Measurements from ENCODE around the gene ANXA7. TPM values are rescaled to one million over a fixed set of nuclear protein-coding genes. Genes with fewer than 3 reads are reported as not detected.
A peak's percentile ranks its signal among the peaks of the same experiment; 100 is the strongest.
"Not testable (repeated sequence)": the region's sequence is repeated elsewhere in the genome, so short reads cannot be mapped to it uniquely, and the experiment has no call there.

The ANXA7 gene
- polyA plus RNA-seq, 2 donors, result 36.7 to 74.4 TPM

- WGBS, 2 donors, result 99 to 100% methylated on average over 3 of the region's 4 CpGs
- not testable (repeated sequence) for H3K4me1 ChIP-seq (ENCODE audit: control insufficient read depth in 2 of 2, insufficient read depth in 2 of 2, low read length in 1 of 2)
Measured at GRCh38 chr10:73394325-73394724, 19.5 kb downstream of the ANXA7 start.

GRCh38 chr10:73388228-73388627 is 25.6 kb downstream of the ANXA7 start:
- 93% methylated on average over 4 of the region's 4 CpGs for WGBS, 2 donors
- H3K36me3 ChIP-seq (ENCODE audit: control insufficient read depth in 2 of 2, insufficient read depth in 2 of 2, low read length in 1 of 2), result peaks cover 11 to 26% of the 10 kb centered on the region in 2 donors
- no peak overlapping the region for H3K4me3 ChIP-seq (ENCODE audit: low read depth in 1 of 2, low read length in 2 of 2)
- H3K27ac ChIP-seq (ENCODE audit: low read depth in 2 of 2, low read length in 1 of 2), result no peak overlapping the region
- no peaks in the 10 kb centered on the region for H3K4me1 ChIP-seq (ENCODE audit: control insufficient read depth in 2 of 2, insufficient read depth in 2 of 2, low read length in 1 of 2)
- H3K27me3 ChIP-seq (ENCODE audit: control insufficient read depth in 1 of 2, insufficient read depth in 2 of 2, low read length in 2 of 2), result no peaks in the 10 kb centered on the region
- no peaks in the 10 kb centered on the region for H3K9me3 ChIP-seq (ENCODE audit: control insufficient read depth in 2 of 2, insufficient read depth in 1 of 2, low read depth in 1 of 2, low read length in 1 of 2)

More at GRCh38 chr10:73394325-73394724, 19.5 kb downstream of the ANXA7 start:
- not testable (repeated sequence) for H3K27ac ChIP-seq (ENCODE audit: low read depth in 2 of 2, low read length in 1 of 2); H3K27me3 ChIP-seq (ENCODE audit: control insufficient read depth in 1 of 2, insufficient read depth in 2 of 2, low read length in 2 of 2); H3K9me3 ChIP-seq (ENCODE audit: control insufficient read depth in 2 of 2, insufficient read depth in 1 of 2, low read depth in 1 of 2, low read length in 1 of 2); H3K4me3 ChIP-seq (ENCODE audit: low read depth in 1 of 2, low read length in 2 of 2)
- H3K36me3 ChIP-seq (ENCODE audit: control insufficient read depth in 2 of 2, insufficient read depth in 2 of 2, low read length in 1 of 2), result peaks cover 2 to 12% of the 10 kb centered on the region in 2 donors

- no peaks in the 10 kb centered on the region for H3K9me3 ChIP-seq (ENCODE audit: control insufficient read depth in 2 of 2, insufficient read depth in 1 of 2, low read depth in 1 of 2, low read length in 1 of 2)
- H3K36me3 ChIP-seq (ENCODE audit: control insufficient read depth in 2 of 2, insufficient read depth in 2 of 2, low read length in 1 of 2), result peaks cover 11 to 31% of the 10 kb centered on the region in 2 donors
- H3K27me3 ChIP-seq (ENCODE audit: control insufficient read depth in 1 of 2, insufficient read depth in 2 of 2, low read length in 2 of 2), result no peaks in the 10 kb centered on the region
- H3K4me3 ChIP-seq (ENCODE audit: low read depth in 1 of 2, low read length in 2 of 2), result no peak overlapping the region
- H3K27ac ChIP-seq (ENCODE audit: low read depth in 2 of 2, low read length in 1 of 2), result no peak overlapping the region
- H3K4me1 ChIP-seq (ENCODE audit: control insufficient read depth in 2 of 2, insufficient read depth in 2 of 2, low read length in 1 of 2), result no peaks in the 10 kb centered on the region
- 93 to 98% methylated on average over 7 of the region's 7 CpGs for WGBS, 2 donors
Measured at GRCh38 chr10:73386583-73386982, 27.3 kb downstream of the ANXA7 start.

GRCh38 chr10:73379064-73379748 is 34.7 kb downstream of the ANXA7 start:
- H3K4me1 ChIP-seq (ENCODE audit: control insufficient read depth in 2 of 2, insufficient read depth in 2 of 2, low read length in 1 of 2), result no peaks in the 10 kb centered on the region
- H3K9me3 ChIP-seq (ENCODE audit: control insufficient read depth in 2 of 2, insufficient read depth in 1 of 2, low read depth in 1 of 2, low read length in 1 of 2), result no peaks in the 10 kb centered on the region
- H3K36me3 ChIP-seq (ENCODE audit: control insufficient read depth in 2 of 2, insufficient read depth in 2 of 2, low read length in 1 of 2), result peaks cover 9 to 12% of the 10 kb centered on the region in 2 donors
- H3K27ac ChIP-seq (ENCODE audit: low read depth in 2 of 2, low read length in 1 of 2), result no peak overlapping the region
- H3K27me3 ChIP-seq (ENCODE audit: control insufficient read depth in 1 of 2, insufficient read depth in 2 of 2, low read length in 2 of 2), result no peaks in the 10 kb centered on the region
- H3K4me3 ChIP-seq (ENCODE audit: low read depth in 1 of 2, low read length in 2 of 2), result no peak overlapping the region
- WGBS, 2 donors, result 70 to 81% methylated on average over 1 of the region's 1 CpG

GRCh38 chr10:73376679-73377078 is 37.2 kb downstream of the ANXA7 start:
- peaks cover 6 to 9% of the 10 kb centered on the region in 2 donors for H3K36me3 ChIP-seq (ENCODE audit: control insufficient read depth in 2 of 2, insufficient read depth in 2 of 2, low read length in 1 of 2)
- no peaks in the 10 kb centered on the region for H3K4me1 ChIP-seq (ENCODE audit: control insufficient read depth in 2 of 2, insufficient read depth in 2 of 2, low read length in 1 of 2)
- H3K27me3 ChIP-seq (ENCODE audit: control insufficient read depth in 1 of 2, insufficient read depth in 2 of 2, low read length in 2 of 2), result no peaks in the 10 kb centered on the region
- H3K4me3 ChIP-seq (ENCODE audit: low read depth in 1 of 2, low read length in 2 of 2), result no peak overlapping the region
- no peak overlapping the region for H3K27ac ChIP-seq (ENCODE audit: low read depth in 2 of 2, low read length in 1 of 2)
- no peaks in the 10 kb centered on the region for H3K9me3 ChIP-seq (ENCODE audit: control insufficient read depth in 2 of 2, insufficient read depth in 1 of 2, low read depth in 1 of 2, low read length in 1 of 2)
- 52 to 55% methylated on average over 3 of the region's 3 CpGs for WGBS, 2 donors

- no peak overlapping the region for H3K27ac ChIP-seq (ENCODE audit: low read depth in 2 of 2, low read length in 1 of 2)
- no peaks in the 10 kb centered on the region for H3K9me3 ChIP-seq (ENCODE audit: control insufficient read depth in 2 of 2, insufficient read depth in 1 of 2, low read depth in 1 of 2, low read length in 1 of 2)
- 90 to 98% methylated on average over 4 of the region's 4 CpGs for WGBS, 2 donors
- no peak overlapping the region for H3K4me3 ChIP-seq (ENCODE audit: low read depth in 1 of 2, low read length in 2 of 2)
- no peaks in the 10 kb centered on the region for H3K27me3 ChIP-seq (ENCODE audit: control insufficient read depth in 1 of 2, insufficient read depth in 2 of 2, low read length in 2 of 2)
- H3K36me3 ChIP-seq (ENCODE audit: control insufficient read depth in 2 of 2, insufficient read depth in 2 of 2, low read length in 1 of 2), result peaks cover 2 to 7% of the 10 kb centered on the region in 2 donors
- H3K4me1 ChIP-seq (ENCODE audit: control insufficient read depth in 2 of 2, insufficient read depth in 2 of 2, low read length in 1 of 2), result no peaks in the 10 kb centered on the region
Measured at GRCh38 chr10:73368238-73368637, 45.6 kb downstream of the ANXA7 start.

GRCh38 chr10:73366381-73367298 is 47.2 kb downstream of the ANXA7 start:
- Histone ChIP-seq H3K9me3 (ENCODE audit: control insufficient read depth in 2 of 2, insufficient read depth in 1 of 2, low read depth in 1 of 2, low read length in 1 of 2) (no peaks in the 10 kb centered on the region), H3K4me3 (ENCODE audit: low read depth in 1 of 2, low read length in 2 of 2) (no peak overlapping the region), H3K4me1 (ENCODE audit: control insufficient read depth in 2 of 2, insufficient read depth in 2 of 2, low read length in 1 of 2) (no peaks in the 10 kb centered on the region), H3K27ac (ENCODE audit: low read depth in 2 of 2, low read length in 1 of 2) (no peak overlapping the region), H3K36me3 (ENCODE audit: control insufficient read depth in 2 of 2, insufficient read depth in 2 of 2, low read length in 1 of 2) (peaks cover 2 to 7% of the 10 kb centered on the region in 2 donors), H3K27me3 (ENCODE audit: control insufficient read depth in 1 of 2, insufficient read depth in 2 of 2, low read length in 2 of 2) (no peaks in the 10 kb centered on the region)
- 88 to 89% methylated on average over 6 of the region's 6 CpGs for WGBS, 2 donors

GRCh38 chr10:73364964-73365363 is 48.9 kb downstream of the ANXA7 start:
- Histone ChIP-seq H3K4me3 (ENCODE audit: low read depth in 1 of 2, low read length in 2 of 2) (no peak overlapping the region), H3K27ac (ENCODE audit: low read depth in 2 of 2, low read length in 1 of 2) (no peak overlapping the region), H3K4me1 (ENCODE audit: control insufficient read depth in 2 of 2, insufficient read depth in 2 of 2, low read length in 1 of 2) (no peaks in the 10 kb centered on the region), H3K27me3 (ENCODE audit: control insufficient read depth in 1 of 2, insufficient read depth in 2 of 2, low read length in 2 of 2) (no peaks in the 10 kb centered on the region), H3K9me3 (ENCODE audit: control insufficient read depth in 2 of 2, insufficient read depth in 1 of 2, low read depth in 1 of 2, low read length in 1 of 2) (no peaks in the 10 kb centered on the region), H3K36me3 (ENCODE audit: control insufficient read depth in 2 of 2, insufficient read depth in 2 of 2, low read length in 1 of 2) (peaks cover 2 to 7% of the 10 kb centered on the region in 2 donors)
- 99% methylated on average over 3 of the region's 3 CpGs for WGBS, 2 donors

- H3K9me3 ChIP-seq (ENCODE audit: control insufficient read depth in 2 of 2, insufficient read depth in 1 of 2, low read depth in 1 of 2, low read length in 1 of 2), result no peaks in the 10 kb centered on the region
- no peaks in the 10 kb centered on the region for H3K36me3 ChIP-seq (ENCODE audit: control insufficient read depth in 2 of 2, insufficient read depth in 2 of 2, low read length in 1 of 2)
- H3K4me3 ChIP-seq (ENCODE audit: low read depth in 1 of 2, low read length in 2 of 2), result peak overlapping the region in 1 of 2 donors; percentile 80
- 66 to 80% methylated on average over 8 of the region's 8 CpGs for WGBS, 2 donors
- no peaks in the 10 kb centered on the region for H3K4me1 ChIP-seq (ENCODE audit: control insufficient read depth in 2 of 2, insufficient read depth in 2 of 2, low read length in 1 of 2)
- H3K27me3 ChIP-seq (ENCODE audit: control insufficient read depth in 1 of 2, insufficient read depth in 2 of 2, low read length in 2 of 2), result no peaks in the 10 kb centered on the region
- H3K27ac ChIP-seq (ENCODE audit: low read depth in 2 of 2, low read length in 1 of 2), result no peak overlapping the region
Measured at GRCh38 chr10:73359492-73359891, 54.4 kb downstream of the ANXA7 start.
